ENCODE data around the gene AGFG1. TPM values are rescaled to one million over a fixed set of nuclear protein-coding genes. Genes with fewer than 3 reads are reported as not detected.

Gene AGFG1
- total and polyA plus RNA-seq, 9 donors = 21.3 to 78.9 (median 49.9) TPM

GRCh38 chr2:227576812-227577211 is 104.9 kb downstream of the AGFG1 start:
- Histone ChIP-seq H3K4me3 (no peak overlapping the region), H3K36me3 (no peaks in the 10 kb centered on the region), H3K27ac (no peak overlapping the region), H3K27me3 (no peaks in the 10 kb centered on the region), H3K4me1 (ENCODE audit: insufficient read depth) (no peaks in the 10 kb centered on the region), H3K9me3 (no peaks in the 10 kb centered on the region)
- intact Hi-C loops (cut with DNase I) = no loop called here
- no peak for TF ChIP-seq POLR2A (IDR thresholded peaks at IDR 0.05)
- no peak for TF ChIP-seq EP300 (IDR thresholded peaks at IDR 0.05)
- no peak for TF ChIP-seq CTCF (IDR thresholded peaks at IDR 0.05)
- 70 to 73% (median 72%) methylated on average over 2 of the region's 2 CpGs for WGBS, 3 donors
- DNase-seq = no peak

GRCh38 chr2:227577555-227577954 is 105.6 kb downstream of the AGFG1 start:
- no peaks in the 10 kb centered on the region for H3K4me1 ChIP-seq (ENCODE audit: insufficient read depth)
- 44 to 56% (median 55%) methylated on average over 2 of the region's 2 CpGs for WGBS, 3 donors
- no peak for DNase-seq
- H3K9me3 ChIP-seq = no peaks in the 10 kb centered on the region
- H3K36me3 ChIP-seq = no peaks in the 10 kb centered on the region
- intact Hi-C loops (cut with DNase I) = no loop called here
- no peaks in the 10 kb centered on the region for H3K27me3 ChIP-seq
- H3K27ac ChIP-seq = no peak overlapping the region
- no peak overlapping the region for H3K4me3 ChIP-seq
- TF ChIP-seq CTCF (IDR thresholded peaks at IDR 0.05) (no peak), EP300 (IDR thresholded peaks at IDR 0.05) (no peak), POLR2A (IDR thresholded peaks at IDR 0.05) (no peak)

- no peak for TF ChIP-seq CTCF (IDR thresholded peaks at IDR 0.05)
- no peak for TF ChIP-seq POLR2A (IDR thresholded peaks at IDR 0.05)
- no peak for TF ChIP-seq EP300 (IDR thresholded peaks at IDR 0.05)
- intact Hi-C loops (cut with DNase I) = no loop called here
- WGBS, 3 donors = 48 to 59% (median 55%) methylated on average over 2 of the region's 2 CpGs
Observed at GRCh38 chr2:227578642-227579041, 106.7 kb downstream of the AGFG1 start.

GRCh38 chr2:227579791-227580190 is 107.8 kb downstream of the AGFG1 start:
- no peaks in the 10 kb centered on the region for H3K27me3 ChIP-seq
- H3K4me3 ChIP-seq = no peak overlapping the region
- H3K36me3 ChIP-seq = no peaks in the 10 kb centered on the region
- no peaks in the 10 kb centered on the region for H3K9me3 ChIP-seq
- intact Hi-C loops (cut with DNase I) = no loop called here
- no peak for TF ChIP-seq CTCF (IDR thresholded peaks at IDR 0.05)
- WGBS, 3 donors = 95 to 97% (median 97%) methylated on average over 1 of the region's 1 CpG
- DNase-seq = no peak
- no peak overlapping the region for H3K27ac ChIP-seq
- H3K4me1 ChIP-seq (ENCODE audit: insufficient read depth) = no peaks in the 10 kb centered on the region

More at GRCh38 chr2:227578642-227579041, 106.7 kb downstream of the AGFG1 start:
- Histone ChIP-seq H3K27ac (no peak overlapping the region), H3K4me3 (no peak overlapping the region), H3K9me3 (no peaks in the 10 kb centered on the region), H3K27me3 (no peaks in the 10 kb centered on the region), H3K36me3 (no peaks in the 10 kb centered on the region), H3K4me1 (ENCODE audit: insufficient read depth) (no peaks in the 10 kb centered on the region)
- no peak for DNase-seq

- no peaks in the 10 kb centered on the region for H3K4me1 ChIP-seq (ENCODE audit: insufficient read depth)
- no peak overlapping the region for H3K27ac ChIP-seq
- H3K4me3 ChIP-seq = no peak overlapping the region
- H3K27me3 ChIP-seq = no peaks in the 10 kb centered on the region
- DNase-seq = no peak
- intact Hi-C loops (cut with DNase I) = no loop called here
- no peaks in the 10 kb centered on the region for H3K36me3 ChIP-seq
- H3K9me3 ChIP-seq = no peaks in the 10 kb centered on the region
- no peak for TF ChIP-seq POLR2A (IDR thresholded peaks at IDR 0.05)
- no peak for TF ChIP-seq CTCF (IDR thresholded peaks at IDR 0.05)
- no peak for TF ChIP-seq EP300 (IDR thresholded peaks at IDR 0.05)
Observed at GRCh38 chr2:227582369-227582768, 110.4 kb downstream of the AGFG1 start.
